Adipose tissue (tissue), 3 donors: ENCODE data around the gene PIR. TPM values are rescaled to one million over a fixed set of nuclear protein-coding genes. Genes with fewer than 3 reads are reported as not detected.

Source experiments
- H3K27ac ChIP-seq: one replicate; pipeline ENCODE4 v1.5.1; 2013; ENCODE audit warnings: low read depth, low read length
- WGBS, 3 donors: extraction: QIAGEN DNeasy Blood & Tissue Kit; methylation state at CpG; one replicate each; pipeline ENCODE4 v1.1.7; 2013; 5-methylcytosine and 5-hydroxymethylcytosine counted together
- polyA plus RNA-seq, 3 donors: library from polyadenylated mRNA; stranded (reverse); fragments of 200-250 nt; gene quantifications; one replicate each; pipeline ENCODE4 v1.2.3, GENCODE V29; 2013
- donor health status: healthy with polysubstance abuse.
- donor health status: Bipolar disorder and iron deficiency.
- donor health status: healthy.

PIR gene
- polyA plus RNA-seq, result 10 to 100 TPM in 2 of 3 donors, 1 to 10 TPM in 1; 2.3 to 29.9 (median 18.9) TPM

DNA sequence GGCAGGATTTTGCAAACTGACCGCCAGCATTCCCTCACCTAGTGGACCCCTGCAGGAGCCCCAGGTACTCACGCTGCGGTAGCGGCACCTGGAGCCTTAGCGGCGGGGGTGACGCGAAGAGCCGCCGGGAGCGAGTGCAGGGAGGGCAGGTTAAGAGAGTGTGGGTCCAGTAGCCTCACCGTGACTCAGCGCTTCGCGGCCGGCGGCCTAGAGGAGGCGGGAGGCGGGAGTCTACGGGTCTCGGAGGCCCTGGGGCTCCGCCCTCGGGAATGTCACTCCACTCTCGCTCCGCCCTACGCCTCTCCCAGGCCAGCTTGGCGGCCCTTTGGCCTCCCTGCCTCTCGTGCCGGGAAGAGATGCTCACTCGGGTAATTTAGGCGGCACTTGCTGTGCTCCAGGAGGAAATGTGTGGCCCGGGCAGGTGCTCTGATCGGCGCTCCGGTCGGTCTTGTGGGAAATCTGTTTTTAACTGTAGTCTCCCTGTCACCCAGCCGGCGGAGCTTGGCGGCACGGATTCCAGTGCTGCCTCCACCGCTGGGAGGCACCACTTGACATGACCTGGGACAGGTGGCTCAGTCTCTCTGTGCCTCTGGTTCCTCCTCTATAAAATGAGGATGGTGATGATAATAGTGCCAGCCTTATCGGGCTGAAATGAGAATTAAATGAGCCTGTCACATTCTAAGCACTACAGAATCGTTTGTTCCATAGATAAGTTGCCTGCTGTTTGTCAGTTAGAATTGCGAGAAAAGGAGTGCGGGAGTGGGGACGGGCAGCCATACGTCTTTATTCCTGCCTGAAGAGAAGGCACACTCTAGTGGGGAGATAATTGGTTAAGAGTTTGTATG lies at the start of gene PIR:
TSS of gene PIR (minus strand) at position 216 of the 845 bp plus-strand sequence. CDS start 2,076 bp downstream, outside the sequence.
- WGBS, 3 donors, result 5 to 11% (median 8%) methylated on average over 24 to 47 of the region's 47 CpGs
- peak within 1 kb of the TSS; percentile 22 for H3K27ac ChIP-seq

- no peak overlapping the region for H3K27ac ChIP-seq
- 69 to 85% (median 70%) methylated on average over 6 of the region's 6 CpGs for WGBS, 3 donors
These were observed 37.2 kb upstream of the PIR start for GRCh38 chrX:15530318-15530717.

- H3K27ac ChIP-seq, result no peak overlapping the region
These were observed 36.0 kb upstream of the PIR start for GRCh38 chrX:15529165-15529564.

GRCh38 chrX:15525664-15526416 lies 32.7 kb upstream of the PIR start:
- H3K27ac ChIP-seq, result no peak overlapping the region
- 49 to 74% (median 66%) methylated on average over 8 of the region's 8 CpGs for WGBS, 3 donors

GRCh38 chrX:15524417-15524816 lies 31.3 kb upstream of the PIR start:
- no peak overlapping the region for H3K27ac ChIP-seq

DNA sequence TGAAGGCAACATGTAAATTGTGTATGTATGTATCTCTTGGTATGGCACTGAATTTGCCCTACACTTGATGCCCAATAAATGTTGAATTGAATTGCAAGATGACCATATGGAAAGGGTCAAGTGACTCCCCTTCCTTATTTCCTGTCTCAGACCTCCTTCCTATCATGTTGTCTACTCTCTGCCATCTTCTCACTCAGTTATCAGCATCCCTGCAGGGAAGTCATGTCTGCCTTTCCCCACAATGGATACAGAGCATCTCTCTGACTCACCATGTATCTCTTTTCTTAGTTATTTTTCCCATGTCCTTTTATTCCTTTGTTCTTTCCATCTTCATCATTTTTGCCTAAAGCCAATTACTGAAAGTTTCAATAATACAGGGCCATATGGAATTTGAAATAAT lies 30.0 kb upstream of the PIR start:
- no peak overlapping the region for H3K27ac ChIP-seq

DNA sequence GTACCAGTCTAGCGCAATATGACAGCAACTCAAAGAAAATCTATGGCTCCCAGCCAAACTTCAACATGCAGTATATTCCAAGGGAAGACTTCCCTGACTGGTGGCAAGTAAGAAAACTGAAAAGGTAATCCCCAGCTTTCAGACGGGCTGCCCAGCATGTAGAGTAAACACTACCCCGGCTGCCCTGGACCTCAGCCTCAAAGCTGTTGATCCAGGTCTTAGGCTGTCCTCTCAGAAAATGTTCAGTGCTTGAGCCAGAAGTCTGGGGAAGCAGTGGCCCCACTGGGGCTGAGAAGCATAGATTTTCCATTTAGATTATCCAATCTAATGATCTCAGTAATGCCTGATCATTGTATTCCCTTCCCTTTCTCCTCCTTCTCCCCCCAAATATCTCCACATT lies 29.3 kb upstream of the PIR start:
- no peak overlapping the region for H3K27ac ChIP-seq
- WGBS, 3 donors, result 48 to 95% (median 82%) methylated on average over 3 of the region's 3 CpGs

GRCh38 chrX:15515931-15516330 lies 22.8 kb upstream of the PIR start:
- 16 to 28% (median 19%) methylated on average over 6 of the region's 6 CpGs for WGBS, 3 donors
- H3K27ac ChIP-seq, result no peak overlapping the region

GRCh38 chrX:15514279-15514678 lies 21.1 kb upstream of the PIR start:
- 56 to 98% (median 87%) methylated on average over 1 of the region's 1 CpG for WGBS, 3 donors
- no peak overlapping the region for H3K27ac ChIP-seq

DNA sequence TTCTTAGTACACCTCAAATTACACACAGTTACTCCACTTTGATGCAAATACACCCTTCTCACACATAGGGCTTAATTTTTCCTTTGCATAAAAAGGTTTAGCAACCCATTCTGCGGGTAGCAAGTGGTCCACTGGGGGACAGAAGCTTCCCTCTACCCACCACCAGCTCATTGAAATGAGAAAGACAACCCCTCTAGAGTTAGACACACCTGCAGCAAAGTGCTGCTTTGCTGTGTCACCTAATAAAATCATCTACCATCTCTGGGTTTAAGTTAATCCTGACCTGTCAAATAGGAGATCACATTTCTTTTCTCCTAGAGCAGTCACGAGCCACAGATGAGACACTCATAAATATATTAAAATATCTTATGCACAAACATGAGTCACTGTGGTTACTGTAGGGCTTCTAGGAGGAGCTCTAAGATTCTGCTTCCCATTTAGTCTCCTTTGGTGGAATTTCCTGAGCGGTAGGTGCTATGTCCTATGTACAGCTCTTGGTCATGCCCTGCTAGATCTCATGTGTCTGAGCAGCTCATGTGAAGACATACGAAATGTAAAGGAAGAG lies 19.4 kb upstream of the PIR start:
- no peak overlapping the region for H3K27ac ChIP-seq
- 65 to 79% (median 78%) methylated on average over 4 of the region's 4 CpGs for WGBS, 3 donors

GRCh38 chrX:15511563-15511962 lies 18.4 kb upstream of the PIR start:
- H3K27ac ChIP-seq, result no peak overlapping the region
- WGBS, 3 donors, result 18 to 44% (median 39%) methylated on average over 1 of the region's 1 CpG

- H3K27ac ChIP-seq, result no peak overlapping the region
These were observed 16.7 kb upstream of the PIR start for GRCh38 chrX:15509845-15510244.

- no peak overlapping the region for H3K27ac ChIP-seq
- WGBS, 3 donors, result 73 to 97% (median 94%) methylated on average over 5 of the region's 5 CpGs
These were observed 13.9 kb upstream of the PIR start for GRCh38 chrX:15507005-15507404.

DNA sequence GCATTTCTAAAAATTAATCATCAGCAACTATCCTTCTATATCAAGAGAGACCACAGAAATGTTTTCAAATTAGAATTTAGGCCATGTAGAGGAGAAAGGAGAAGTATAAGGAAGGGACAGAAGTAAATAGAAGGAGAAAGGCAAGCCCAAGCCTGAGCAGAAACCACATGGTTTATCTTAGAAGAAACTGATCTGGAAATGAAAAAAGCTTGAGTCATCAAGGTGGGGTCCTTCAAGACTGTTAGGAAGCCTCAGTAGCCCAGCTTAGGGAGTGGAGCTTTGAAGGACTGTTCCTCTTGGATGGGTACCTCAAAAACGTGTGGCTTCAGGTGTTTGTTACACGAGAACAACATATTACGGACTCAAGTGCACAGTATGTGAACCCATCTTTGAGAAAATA lies 12.0 kb upstream of the PIR start:
- 58 to 83% (median 69%) methylated on average over 3 of the region's 3 CpGs for WGBS, 3 donors

DNA sequence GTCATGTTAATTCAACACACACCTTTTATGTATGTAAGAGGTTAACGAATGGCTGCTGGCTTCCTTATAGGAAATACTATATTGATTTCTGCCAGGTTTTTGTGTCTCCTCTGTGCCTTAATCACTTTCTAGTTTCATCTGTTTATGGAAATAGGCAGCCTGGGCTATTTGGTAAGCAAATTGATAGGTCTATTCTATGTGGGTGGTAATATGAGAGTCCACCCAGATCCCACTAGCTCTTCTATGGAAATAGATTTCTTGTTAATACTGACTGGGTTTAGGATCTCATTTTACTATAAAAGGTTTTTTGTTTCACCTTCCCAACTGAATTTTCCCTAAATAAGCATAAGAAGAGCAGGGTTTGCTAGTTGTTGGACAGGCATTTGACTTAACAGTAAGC lies 11.5 kb upstream of the PIR start:
- 75 to 79% (median 76%) methylated on average over 1 of the region's 1 CpG for WGBS, 3 donors
- no peak overlapping the region for H3K27ac ChIP-seq

More for the DNA sequence above, 12.0 kb upstream of the PIR start:
- no peak overlapping the region for H3K27ac ChIP-seq

DNA sequence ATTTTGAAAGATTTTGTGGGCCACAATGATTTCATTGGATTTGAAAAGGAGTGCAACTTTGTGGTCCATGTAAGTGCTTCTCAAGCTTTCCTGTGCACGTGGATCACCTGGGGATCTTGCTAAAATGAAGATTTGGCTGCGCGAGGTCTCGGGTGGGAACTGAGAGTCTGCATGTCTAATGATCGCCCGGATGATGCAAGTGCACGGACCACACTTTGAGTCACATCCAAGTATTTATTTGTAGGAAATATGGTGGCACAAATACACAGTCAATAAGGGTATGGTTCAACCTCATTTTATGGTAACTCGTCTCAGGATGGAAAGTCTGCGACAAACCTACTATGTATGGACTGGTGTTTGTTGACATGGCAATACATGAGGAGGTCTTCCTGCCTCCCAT lies 8.4 kb upstream of the PIR start:
- no peak overlapping the region for H3K27ac ChIP-seq
- 81 to 87% (median 87%) methylated on average over 9 of the region's 9 CpGs for WGBS, 3 donors

DNA sequence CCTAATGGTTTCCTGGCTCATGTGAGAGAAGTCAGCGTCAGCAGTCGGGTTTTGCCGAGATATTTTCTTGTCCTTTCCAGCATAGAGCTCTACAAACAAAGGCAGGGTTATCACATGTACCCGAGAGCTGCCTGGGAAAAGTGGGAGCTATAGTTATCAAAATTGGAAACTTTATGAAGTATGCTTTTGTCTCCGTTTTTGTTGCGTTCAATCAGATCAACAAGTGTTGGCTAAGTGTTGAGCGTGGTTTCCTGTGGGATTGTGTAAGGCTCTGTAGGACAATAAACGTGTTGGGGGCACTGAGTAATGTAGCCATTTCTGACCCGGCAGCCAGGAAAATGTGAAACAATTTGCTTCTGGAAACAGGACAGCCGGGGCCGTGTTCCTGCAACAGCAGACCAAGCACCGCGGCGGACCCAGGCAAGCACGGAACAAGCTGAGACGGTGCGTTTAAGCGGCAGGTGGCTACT lies 7.4 kb upstream of the PIR start, which contains the start of gene BMX:
TSS of gene BMX (plus strand) at position 311 of the 470 bp plus-strand sequence. CDS start 7,547 bp downstream, outside the sequence.
- WGBS, 3 donors, result 37 to 75% (median 41%) methylated on average over 18 of the region's 18 CpGs
- no peak within 1 kb of the TSS for H3K27ac ChIP-seq

DNA sequence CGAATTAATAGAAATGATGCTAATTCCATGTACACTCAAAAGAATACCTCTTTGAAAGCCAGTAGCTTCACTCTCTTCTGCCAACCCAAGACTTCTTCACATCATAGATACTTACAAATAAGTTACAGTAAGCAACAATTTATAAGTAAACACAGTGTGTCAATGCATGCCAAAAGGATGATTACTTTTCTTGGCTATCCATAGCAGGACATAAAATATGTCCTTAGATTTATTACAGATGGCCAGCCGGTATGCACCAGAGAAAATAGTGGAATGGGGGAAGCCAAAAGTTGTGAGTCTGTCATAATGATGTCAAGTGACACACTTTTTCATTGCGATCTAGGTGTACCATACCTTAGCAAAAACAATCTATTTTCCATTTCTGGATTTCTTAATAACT lies 6.8 kb upstream of the PIR start:
- no peak overlapping the region for H3K27ac ChIP-seq
- 70 to 89% (median 71%) methylated on average over 3 of the region's 3 CpGs for WGBS, 3 donors

DNA sequence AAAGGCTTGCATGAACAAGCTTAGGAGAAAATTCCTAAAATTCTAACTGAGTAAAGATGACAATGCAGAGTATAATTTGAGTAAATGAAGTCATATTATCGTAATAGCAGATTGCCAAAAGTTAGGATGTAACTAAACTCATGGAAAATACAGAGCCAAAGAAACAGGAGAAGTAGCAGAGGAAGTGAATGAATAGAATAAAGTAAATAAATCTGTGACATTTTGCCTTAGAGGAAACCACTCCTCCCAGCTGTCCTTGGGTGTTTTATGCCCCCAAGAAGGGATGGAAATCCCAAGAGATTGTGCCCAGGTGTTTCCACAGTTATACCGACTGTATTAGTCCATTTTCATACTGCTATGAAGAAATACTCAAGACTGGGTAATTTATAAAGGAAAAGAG lies 5.6 kb upstream of the PIR start:
- WGBS, 3 donors, result 42 to 75% (median 61%) methylated on average over 2 of the region's 2 CpGs
- H3K27ac ChIP-seq, result no peak overlapping the region
